Umbilical cord (tissue), 2 donors: ENCODE results near the gene ANKHD1. TPM values are rescaled to one million over a fixed set of nuclear protein-coding genes. Genes with fewer than 3 reads are reported as not detected.

ENCODE experiments used
- DNase-seq: peaks from one replicate; pipeline ENCODE4 v3.0.0-alpha.2; 2015; ENCODE audit warnings: low spot score
- total RNA-seq: library from RNA; depleted of rRNA; stranded (reverse); fragments of >200 nt; gene quantifications from one replicate; pipeline ENCODE4 v1.2.3, GENCODE V29; 2014; ENCODE audit warnings: low replicate concordance; ENCODE audit not compliant: insufficient read depth

The ANKHD1 gene
- total RNA-seq, 1 donor from 2014 or later, result 104 TPM

- no peak for DNase-seq
Measured at GRCh38 chr5:140544986-140545385, 143.4 kb downstream of the ANKHD1 start.

- no peak for DNase-seq
Measured at GRCh38 chr5:140545606-140546005, 144.0 kb downstream of the ANKHD1 start.

GRCh38 chr5:140546851-140547507 lies 145.3 kb downstream of the ANKHD1 start:
- no peak for DNase-seq

GRCh38 chr5:140547508-140548299 lies 146.1 kb downstream of the ANKHD1 start, which contains the start of gene EIF4EBP3:
TSS of gene EIF4EBP3 (plus strand) at chr5:140547662. CDS start at chr5:140547738, 76 bp downstream.
- peak; percentile 97 for DNase-seq

GRCh38 chr5:140548300-140548688 lies 146.7 kb downstream of the ANKHD1 start:
- DNase-seq, result no peak

GRCh38 chr5:140548791-140549190 lies 147.2 kb downstream of the ANKHD1 start:
- no peak for DNase-seq

- DNase-seq, result peak; percentile 78
Measured at GRCh38 chr5:140549237-140550144, 147.9 kb downstream of the ANKHD1 start.

- DNase-seq, result no peak
Measured at GRCh38 chr5:140550147-140551079, 148.8 kb downstream of the ANKHD1 start.

- no peak for DNase-seq
Measured at GRCh38 chr5:140551872-140552271, 150.2 kb downstream of the ANKHD1 start.

- no peak for DNase-seq
Measured at GRCh38 chr5:140553657-140554056, 152.0 kb downstream of the ANKHD1 start.

GRCh38 chr5:140554454-140554853 lies 152.8 kb downstream of the ANKHD1 start:
- DNase-seq, result no peak

GRCh38 chr5:140555747-140556312 lies 154.2 kb downstream of the ANKHD1 start:
- no peak for DNase-seq

- peak; percentile 31 for DNase-seq
Measured at GRCh38 chr5:140556438-140556837, 154.8 kb downstream of the ANKHD1 start.

- DNase-seq, result peak; percentile 96
Measured at GRCh38 chr5:140557136-140557805, 155.6 kb downstream of the ANKHD1 start, which contains the start of gene SRA1. TSS of gene SRA1 (minus strand) at chr5:140557473. CDS start at chr5:140557452, 21 bp downstream.

- DNase-seq, result no peak
Measured at GRCh38 chr5:140557965-140558364, 156.3 kb downstream of the ANKHD1 start.

GRCh38 chr5:140558542-140558941 lies 156.9 kb downstream of the ANKHD1 start:
- no peak for DNase-seq

- no peak for DNase-seq
Measured at GRCh38 chr5:140560227-140560626, 158.6 kb downstream of the ANKHD1 start.

GRCh38 chr5:140561753-140562523 lies 160.3 kb downstream of the ANKHD1 start:
- DNase-seq, result no peak

- DNase-seq, result no peak
Measured at GRCh38 chr5:140563596-140563995, 162.0 kb downstream of the ANKHD1 start.
